ENCODE data around the gene SIGLEC8. TPM values are rescaled to one million over a fixed set of nuclear protein-coding genes. Genes with fewer than 3 reads are reported as not detected.

Gene SIGLEC8
- total and polyA plus RNA-seq, 2 of the 8 experiments (the other 6 are each of a cell fraction or from before 2014, with no cell fraction given) = not detected

GRCh38 chr19:51503286-51503817 lies 45.1 kb upstream of the SIGLEC8 start (continued):
- TF ChIP-seq CTCF (IDR thresholded peaks at IDR 0.05; ENCODE audit: control extremely low read depth in 1 of 3, insufficient read depth in 1 of 3, low read depth in 1 of 3, low read length in 3 of 3) (no peak), USF2 (IDR thresholded peaks at IDR 0.05; ENCODE audit: low read length) (no peak), KDM5A (IDR thresholded peaks at IDR 0.05; ENCODE audit: low read length) (no peak), CBX5 (IDR thresholded peaks at IDR 0.05; ENCODE audit: low read depth, low read length) (no peak), POU5F1 (IDR thresholded peaks at IDR 0.05; ENCODE audit: low read depth, low read length) (no peak)

All from H1 (cell line).